CD14-positive monocyte (primary cell): ENCODE results near the gene ZSCAN5A. TPM values are rescaled to one million over a fixed set of nuclear protein-coding genes. Genes with fewer than 3 reads are reported as not detected.
"Not testable (repeated sequence)": the region's sequence is repeated elsewhere in the genome, so short reads cannot be mapped to it uniquely, and the experiment has no call there.

ENCODE experiments used
- DNase-seq, 3 donors: peaks; one replicate each; pipeline ENCODE4 v3.0.0-alpha.2; 2011 to 2022
- H2AFZ ChIP-seq: 2 replicates; pipeline ENCODE4 v1.6.0; 2012; ENCODE audit warnings: mild to moderate bottlenecking, low read depth, low read length, inconsistent platforms; ENCODE audit not compliant: insufficient read depth, poor library complexity, severe bottlenecking
- H3K27ac ChIP-seq, 2 donors: 1 replicate in 1 of 2; 2 replicates in 1 of 2; pipeline ENCODE4 v1.5.1; 2012 to 2013; ENCODE audit warnings: low read length in 2 of 2, control low read depth in 1 of 2, inconsistent platforms in 1 of 2, low read depth in 1 of 2, mild to moderate bottlenecking in 1 of 2
- H3K27me3 ChIP-seq, 2 donors: one replicate each; pipeline versions ENCODE4 v1.6.0 to v1.6.1; 2011 to 2013; ENCODE audit warnings: low read length in 2 of 2; ENCODE audit not compliant: control insufficient read depth in 2 of 2, insufficient read depth in 2 of 2
- H3K36me3 ChIP-seq, 2 donors: replicated peaks in 1 of 2; 1 replicate in 1 of 2; 2 replicates in 1 of 2; pipeline versions ENCODE4 v1.5.1 to v1.6.1; 2012 to 2013; ENCODE audit warnings: low read length in 2 of 2, control low read depth in 1 of 2, inconsistent platforms in 1 of 2, mild to moderate bottlenecking in 1 of 2; ENCODE audit not compliant: insufficient read depth in 2 of 2, control insufficient read depth in 1 of 2
- H3K4me1 ChIP-seq, 2 donors: 1 replicate in 1 of 2; 2 replicates in 1 of 2; pipeline versions ENCODE4 v1.5.1 to v1.6.1; 2012 to 2013; ENCODE audit warnings: low read length in 2 of 2, control low read depth in 1 of 2, inconsistent platforms in 1 of 2, mild to moderate bottlenecking in 1 of 2, moderate library complexity in 1 of 2; ENCODE audit not compliant: insufficient read depth in 2 of 2, control insufficient read depth in 1 of 2
- H3K4me2 ChIP-seq: replicated peaks from 2 replicates; pipeline ENCODE3; 2012; ENCODE audit warnings: low read length, moderate library complexity, mild to moderate bottlenecking; ENCODE audit not compliant: poor library complexity, severe bottlenecking; ENCODE audit errors: extremely low read depth
- H3K4me3 ChIP-seq, 3 experiments: fragments of 200-600 bp in 1 of 3; sonication (generic) in 1 of 3; replicated peaks in 1 of 3; 1 replicate in 2 of 3; 2 replicates in 1 of 3; pipeline ENCODE4 v1.5.1; 2011 to 2013; ENCODE audit warnings: low read length in 3 of 3, mild to moderate bottlenecking in 3 of 3, control low read depth in 2 of 3, low read depth in 2 of 3, inconsistent platforms in 1 of 3, moderate library complexity in 1 of 3
- H3K79me2 ChIP-seq: 2 replicates; pipeline ENCODE4 v1.6.0; 2012; ENCODE audit warnings: mild to moderate bottlenecking, control low read depth, inconsistent platforms, low read length, moderate library complexity; ENCODE audit not compliant: insufficient read depth
- H3K9ac ChIP-seq: 2 replicates; pipeline ENCODE4 v1.6.0; 2017; ENCODE audit warnings: low read length, mild to moderate bottlenecking; ENCODE audit not compliant: insufficient read depth, poor library complexity, severe bottlenecking
- H3K9me3 ChIP-seq, 2 donors: replicated peaks in 1 of 2; 1 replicate in 1 of 2; 2 replicates in 1 of 2; pipeline versions ENCODE4 v1.5.1 to v1.6.1; 2012 to 2013; ENCODE audit warnings: low read length in 2 of 2, control low read depth in 1 of 2; ENCODE audit not compliant: control insufficient read depth in 1 of 2, insufficient read depth in 1 of 2
- H4K20me1 ChIP-seq: 2 replicates; pipeline ENCODE4 v1.6.0; 2012; ENCODE audit warnings: mild to moderate bottlenecking, low read length, control low read depth, moderate library complexity; ENCODE audit not compliant: insufficient read depth
- H3K27ac Mint-ChIP-seq, 7 donors: one replicate each; pipeline ENCODE4 v1.8.0; 2020; ENCODE audit warnings: mild to moderate bottlenecking in 7 of 7, mixed read lengths in 7 of 7, moderate library complexity in 6 of 7, inconsistent platforms in 2 of 7
- H3K27me3 Mint-ChIP-seq, 3 donors: one replicate each; pipeline ENCODE4 v1.8.0; 2021 to 2022; ENCODE audit warnings: low read depth in 3 of 3, mild to moderate bottlenecking in 3 of 3, mixed read lengths in 3 of 3, moderate library complexity in 3 of 3, inconsistent platforms in 1 of 3
- H3K36me3 Mint-ChIP-seq, 2 donors: one replicate each; pipeline ENCODE4 v1.8.0; 2020; ENCODE audit warnings: mixed read lengths in 2 of 2, inconsistent platforms in 1 of 2, mild to moderate bottlenecking in 1 of 2
- H3K4me1 Mint-ChIP-seq: one replicate; pipeline ENCODE4 v1.8.0; 2020; ENCODE audit warnings: mild to moderate bottlenecking, mixed read lengths
- H3K4me3 Mint-ChIP-seq, 2 donors: one replicate each; pipeline ENCODE4 v1.8.0; 2020; ENCODE audit warnings: mild to moderate bottlenecking in 2 of 2, mixed read lengths in 2 of 2, moderate library complexity in 1 of 2
- H3K9me3 Mint-ChIP-seq, 7 donors: one replicate each; pipeline ENCODE4 v1.8.0; 2020 to 2022; ENCODE audit warnings: mixed read lengths in 7 of 7, mild to moderate bottlenecking in 6 of 7, moderate library complexity in 6 of 7, inconsistent platforms in 2 of 7
- WGBS: methylation state at CpG from one replicate; pipeline ENCODE4 v1.1.5; 2013; ENCODE audit warnings: missing lambda C conversion rate; ENCODE audit not compliant: insufficient coverage; 5-methylcytosine and 5-hydroxymethylcytosine counted together
- intact Hi-C, 2 donors: fragments of 100-400 bp; cut with micrococcal nuclease; formaldehyde crosslinking; loops; one replicate each; pipeline versions ENCODE4 v1.15.0 to v1.15.1; 2023
- polyA plus RNA-seq, 3 donors: library from polyadenylated mRNA; depleted of rRNA in 1 of 3; unstranded in 2 of 3; stranded (reverse) in 1 of 3; fragments of 300-500 nt in 2 of 3; fragments of >200 nt in 1 of 3; fragmentation: Illumina TruSeq in 2 of 3; gene quantifications; 1 replicate in 2 of 3; 2 replicates in 1 of 3; pipeline ENCODE4 v1.2.3, GENCODE V29; 2012 to 2021
- TF ChIP-seq, protein P1 (sequence below): fragments of 200-600 bp; IDR thresholded peaks from one replicate; pipeline ENCODE4 v1.8.0; 2022; ENCODE audit warnings: antibody characterized with exemption, mild to moderate bottlenecking

The ZSCAN5A gene
- polyA plus RNA-seq, 3 donors: 5.3 to 11.3 (median 6.3) TPM

DNA sequence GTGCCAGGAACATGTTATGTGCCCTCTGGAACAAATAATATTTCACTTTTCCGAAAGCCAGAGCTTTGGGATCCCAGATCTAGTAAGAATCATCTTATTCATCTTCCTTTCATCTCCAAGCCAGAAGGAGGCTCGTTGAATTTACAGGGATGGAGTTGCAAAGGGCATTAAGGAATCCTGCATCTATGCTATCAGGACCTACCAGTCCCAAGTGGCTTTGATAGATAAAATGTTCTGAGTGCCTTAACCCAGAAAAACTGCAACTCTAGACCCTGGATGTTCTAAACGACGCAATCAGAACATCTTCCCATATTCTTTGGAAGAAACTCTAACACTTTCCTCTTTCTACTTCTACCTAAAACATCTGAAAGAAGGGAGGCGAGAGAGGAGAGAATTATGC, 51.3 kb downstream of the ZSCAN5A start:
- no peak overlapping the region for H3K4me3 ChIP-seq
- H2AFZ ChIP-seq: no peak overlapping the region
- no peak overlapping the region for H3K27ac Mint-ChIP-seq
- H3K4me1 Mint-ChIP-seq: peaks cover 25% of the 10 kb centered on the region
- no peak overlapping the region for H3K4me2 ChIP-seq
- no peaks in the 10 kb centered on the region for H3K79me2 ChIP-seq
- H3K4me3 Mint-ChIP-seq: no peak overlapping the region
- H3K27ac ChIP-seq: no peak overlapping the region
- no peak for DNase-seq
- no peaks in the 10 kb centered on the region for H3K9me3 Mint-ChIP-seq
- TF ChIP-seq, protein P1, sequence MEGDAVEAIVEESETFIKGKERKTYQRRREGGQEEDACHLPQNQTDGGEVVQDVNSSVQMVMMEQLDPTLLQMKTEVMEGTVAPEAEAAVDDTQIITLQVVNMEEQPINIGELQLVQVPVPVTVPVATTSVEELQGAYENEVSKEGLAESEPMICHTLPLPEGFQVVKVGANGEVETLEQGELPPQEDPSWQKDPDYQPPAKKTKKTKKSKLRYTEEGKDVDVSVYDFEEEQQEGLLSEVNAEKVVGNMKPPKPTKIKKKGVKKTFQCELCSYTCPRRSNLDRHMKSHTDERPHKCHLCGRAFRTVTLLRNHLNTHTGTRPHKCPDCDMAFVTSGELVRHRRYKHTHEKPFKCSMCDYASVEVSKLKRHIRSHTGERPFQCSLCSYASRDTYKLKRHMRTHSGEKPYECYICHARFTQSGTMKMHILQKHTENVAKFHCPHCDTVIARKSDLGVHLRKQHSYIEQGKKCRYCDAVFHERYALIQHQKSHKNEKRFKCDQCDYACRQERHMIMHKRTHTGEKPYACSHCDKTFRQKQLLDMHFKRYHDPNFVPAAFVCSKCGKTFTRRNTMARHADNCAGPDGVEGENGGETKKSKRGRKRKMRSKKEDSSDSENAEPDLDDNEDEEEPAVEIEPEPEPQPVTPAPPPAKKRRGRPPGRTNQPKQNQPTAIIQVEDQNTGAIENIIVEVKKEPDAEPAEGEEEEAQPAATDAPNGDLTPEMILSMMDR: no peak
- no CpG with 5 or more reads among the region's 5 CpGs for WGBS
- H3K36me3 ChIP-seq: no peaks in the 10 kb centered on the region
- no peaks in the 10 kb centered on the region for H4K20me1 ChIP-seq
- peaks cover 0 to 6% of the 10 kb centered on the region in 2 donors for H3K4me1 ChIP-seq
- H3K36me3 Mint-ChIP-seq: peaks cover 10 to 14% of the 10 kb centered on the region in 2 donors
- no peaks in the 10 kb centered on the region for H3K9me3 ChIP-seq
- intact Hi-C loops: no loop called here
- H3K27me3 ChIP-seq: no peaks in the 10 kb centered on the region
- no peaks in the 10 kb centered on the region for H3K27me3 Mint-ChIP-seq
- no peak overlapping the region for H3K9ac ChIP-seq

DNA sequence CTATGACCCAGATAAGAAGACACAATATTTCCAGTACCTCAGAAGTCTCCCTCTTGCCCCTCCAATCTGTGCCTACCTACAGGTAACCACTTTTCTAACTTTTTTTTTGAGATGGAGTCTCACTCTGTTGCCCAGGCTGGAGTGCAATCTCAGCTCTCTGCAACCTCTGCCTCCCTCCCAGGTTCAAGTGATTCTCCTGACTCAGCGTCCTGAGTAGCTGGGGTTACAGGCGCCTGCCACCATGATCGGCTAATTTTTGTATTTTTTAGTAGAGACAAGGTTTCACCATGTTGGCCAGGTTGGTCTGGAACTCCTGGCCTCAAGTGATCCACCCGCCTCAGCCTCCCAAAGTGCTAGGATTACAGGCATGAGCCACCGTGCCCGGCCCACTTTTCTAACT, 52.7 kb downstream of the ZSCAN5A start:
- WGBS: 67% methylated on average over 1 of the region's 6 CpGs
- H3K27ac Mint-ChIP-seq, H3K27me3 Mint-ChIP-seq, H3K4me2 ChIP-seq, DNase-seq, H3K9me3 Mint-ChIP-seq, H3K36me3 ChIP-seq, H2AFZ ChIP-seq, H3K9ac ChIP-seq, H3K4me1 ChIP-seq, H3K4me3 Mint-ChIP-seq, intact Hi-C loops, H3K4me3 ChIP-seq, H4K20me1 ChIP-seq, H3K27ac ChIP-seq, H3K79me2 ChIP-seq, H3K9me3 ChIP-seq, H3K27me3 ChIP-seq: not testable (repeated sequence)
- Mint-ChIP-seq H3K4me1 (peaks cover 25% of the 10 kb centered on the region), H3K36me3 (peaks cover 12 to 16% of the 10 kb centered on the region in 2 donors)
